ENCODE results near the gene ABCC3.

ABCC3 gene

GRCh38 chr17:50737118-50737698 is 102.5 kb downstream of the ABCC3 start:
- no peak for DNase-seq (ENCODE audit: low read depth)

- no peak for DNase-seq (ENCODE audit: low read depth)
These were observed 104.4 kb downstream of the ABCC3 start for GRCh38 chr17:50739098-50739497.

Measured in stimulated activated CD8-positive, alpha-beta memory T cell treated with anti-CD3 and anti-CD28 coated beads, Interleukin-15, amount 100 ng/mL, for 1 hour (primary cell).